GM12878 (cell line): ENCODE measurements around the gene PMAIP1. TPM values are rescaled to one million over a fixed set of nuclear protein-coding genes. Genes with fewer than 3 reads are reported as not detected.
A peak's percentile ranks its signal among the peaks of the same experiment; 100 is the strongest.

Experiments
- ATAC-seq: fragments of 200-7000 bp; cut with Tn5 transposase; 3 replicates; pipeline ENCODE4 v1.9.1; 2020; ENCODE audit warnings: mild to moderate bottlenecking, moderate library complexity
- Bru-seq: library from RNA; stranded (reverse); fragments of 400-500 nt; gene quantifications from one replicate; lab custom pipeline; 2021; lab: Mats Ljungman, UMichigan
- BruChase-seq, 2 experiments: library from RNA; stranded (reverse); fragments of 400-500 nt; gene quantifications; one replicate each; lab custom pipeline; 2021; lab: Mats Ljungman, UMichigan
- BruUV-seq: library from RNA; stranded (reverse); fragments of 400-500 nt; replicated peaks from 2 replicates; lab custom pipeline; 2021; lab: Mats Ljungman, UMichigan
- CTCF ChIA-PET: fragments of 300-600 bp; sonication (Branson Sonifier 250); formaldehyde crosslinking; extraction: SDS; loops from one replicate; lab custom pipeline; 2021; ENCODE audit warnings: inconsistent platforms; lab: Yijun Ruan, JAX
- POLR2A ChIA-PET: fragments of 350-600 bp; formaldehyde crosslinking; extraction: SDS; loops from one replicate; lab custom pipeline; 2021; ENCODE audit warnings: inconsistent platforms; lab: Charles Lee
- RAD21 ChIA-PET: fragments of 300-600 bp; sonication (Branson Sonifier 250); formaldehyde crosslinking; loops from one replicate; lab custom pipeline; 2023; ENCODE audit warnings: antibody characterized with exemption; ENCODE audit not compliant: unreplicated experiment; lab: Charles Lee
- SMC1A ChIA-PET: fragments of 300-600 bp; sonication (Branson Sonifier 250); formaldehyde crosslinking; loops from one replicate; lab custom pipeline; 2023; ENCODE audit not compliant: unreplicated experiment, uncharacterized antibody; lab: Charles Lee
- DNase-seq: peaks from one replicate; pipeline ENCODE4 v3.0.0-alpha.2; 2011; ENCODE audit warnings: low read depth, low spot score
- FAIRE-seq: peaks from 3 replicates; lab custom pipeline; 2011; peaks lifted over from hg19 to GRCh38; lab: Jason Lieb, UNC
- H2AFZ ChIP-seq: 2 replicates; pipeline ENCODE4 v1.6.0; 2011; ENCODE audit warnings: low read depth, low read length, control low read depth; ENCODE audit not compliant: control insufficient read depth
- H3K27ac ChIP-seq: 2 replicates; pipeline ENCODE4 v1.5.1; 2011; ENCODE audit warnings: control low read depth; ENCODE audit not compliant: control insufficient read depth, insufficient read depth
- H3K27me3 ChIP-seq, 2 experiments: replicated peaks in 1 of 2; 2 replicates each; pipeline versions ENCODE4 v1.6.0 to v1.6.1; 2011; ENCODE audit warnings: low read length in 1 of 2; ENCODE audit not compliant: control insufficient read depth in 2 of 2, insufficient read depth in 2 of 2
- H3K36me3 ChIP-seq, 2 experiments: 2 replicates each; pipeline ENCODE4 v1.5.1; 2011; ENCODE audit warnings: low read length in 1 of 2; ENCODE audit not compliant: control insufficient read depth in 2 of 2, insufficient read depth in 2 of 2
- H3K4me1 ChIP-seq: 2 replicates; pipeline ENCODE4 v1.6.1; 2011; ENCODE audit warnings: mild to moderate bottlenecking, low read length, moderate library complexity, mixed read lengths; ENCODE audit not compliant: control insufficient read depth, insufficient read depth
- H3K4me2 ChIP-seq: 2 replicates; pipeline ENCODE4 v1.6.0; 2011; ENCODE audit warnings: control low read depth; ENCODE audit not compliant: control insufficient read depth, insufficient read depth
- H3K4me3 ChIP-seq: fragments of 200-600 bp; sonication (generic); 2 replicates; pipeline ENCODE4 v1.5.1; 2016
- H3K79me2 ChIP-seq: 2 replicates; pipeline ENCODE4 v1.6.0; 2011; ENCODE audit warnings: low read length; ENCODE audit not compliant: control insufficient read depth, insufficient read depth
- H3K9ac ChIP-seq: 2 replicates; pipeline ENCODE4 v1.8.0; 2011; ENCODE audit warnings: low read length, control low read depth, mixed read lengths; ENCODE audit not compliant: control insufficient read depth, insufficient read depth
- H3K9me3 ChIP-seq: replicated peaks from 3 replicates; pipeline ENCODE4 v1.5.1; 2011; ENCODE audit warnings: mild to moderate bottlenecking, low read length; ENCODE audit not compliant: control insufficient read depth, insufficient read depth
- H4K20me1 ChIP-seq: 2 replicates; pipeline ENCODE4 v1.6.0; 2011; ENCODE audit not compliant: control insufficient read depth, insufficient read depth
- ASH2L ChIP-seq: fragments of 300-600, 200-600 bp; sonication (generic); IDR thresholded peaks from 2 replicates; pipeline ENCODE4 v1.6.1; 2017; ENCODE audit warnings: low read depth, mild to moderate bottlenecking, borderline replicate concordance
- BCL11A ChIP-seq: IDR thresholded peaks from 2 replicates; pipeline ENCODE4 v1.6.1; 2011; ENCODE audit warnings: low read depth, low read length
- CBFB ChIP-seq: IDR thresholded peaks from 2 replicates; pipeline ENCODE4 v1.6.1; 2016; ENCODE audit warnings: antibody characterized with exemption, low read depth
- CHD1 ChIP-seq: IDR thresholded peaks from 2 replicates; pipeline ENCODE4 v1.6.1; 2012; ENCODE audit warnings: low read depth, low read length, improper control_type of control experiment
- ESRRA ChIP-seq: IDR thresholded peaks from 2 replicates; pipeline ENCODE4 v1.6.1; 2012; ENCODE audit warnings: mild to moderate bottlenecking, low read length, improper control_type of control experiment
- FOS ChIP-seq: IDR thresholded peaks from 3 replicates; pipeline ENCODE4 v1.6.1; 2011; ENCODE audit warnings: borderline replicate concordance; ENCODE audit not compliant: insufficient read length; ENCODE audit errors: extremely low read depth
- FOXM1 ChIP-seq: IDR thresholded peaks from 2 replicates; pipeline ENCODE4 v1.6.1; 2012; ENCODE audit warnings: low read depth, mild to moderate bottlenecking, inconsistent platforms, low read length, moderate library complexity
- HCFC1 ChIP-seq: fragments of 150-350 bp; IDR thresholded peaks from 2 replicates; pipeline ENCODE4 v1.6.1; 2014; ENCODE audit warnings: low read length
- IKZF1 ChIP-seq: fragments of 450-650 bp; conservative IDR thresholded peaks from 2 replicates; pipeline ENCODE4 v1.6.1; 2017; ENCODE audit warnings: antibody characterized with exemption, mild to moderate bottlenecking
- LARP7 ChIP-seq: fragments of 450-650 bp; IDR thresholded peaks from 2 replicates; pipeline ENCODE4 v1.6.1; 2017; ENCODE audit warnings: mild to moderate bottlenecking
- MEF2A ChIP-seq: IDR thresholded peaks from 2 replicates; pipeline ENCODE4 v1.6.1; 2011; ENCODE audit warnings: low read depth, mild to moderate bottlenecking, low read length, moderate library complexity; ENCODE audit not compliant: insufficient read depth
- NR2C1 ChIP-seq: fragments of 450-650 bp; IDR thresholded peaks from 2 replicates; pipeline ENCODE4 v1.6.1; 2017; ENCODE audit warnings: antibody characterized with exemption, mild to moderate bottlenecking, moderate library complexity
- NR2F1 ChIP-seq: fragments of 450-650 bp; conservative IDR thresholded peaks from 2 replicates; pipeline ENCODE4 v1.6.1; 2017; ENCODE audit warnings: mild to moderate bottlenecking
- PAX5 ChIP-seq: IDR thresholded peaks from 2 replicates; pipeline ENCODE4 v1.6.1; 2011; ENCODE audit warnings: low read depth, low read length, borderline replicate concordance
- RBBP5 ChIP-seq: fragments of 200-600 bp; sonication (generic); conservative IDR thresholded peaks from 2 replicates; pipeline ENCODE4 v1.6.1; 2016
- RUNX3 ChIP-seq: IDR thresholded peaks from 2 replicates; pipeline ENCODE4 v1.6.1; 2012; ENCODE audit warnings: low read length, inconsistent platforms
- SREBF2 ChIP-seq: IDR thresholded peaks from 2 replicates; pipeline ENCODE4 v1.6.1; 2012; ENCODE audit warnings: mild to moderate bottlenecking, low read length
- STAT1 ChIP-seq: fragments of 450-650 bp; conservative IDR thresholded peaks from 2 replicates; pipeline ENCODE4 v1.6.1; 2014; ENCODE audit warnings: antibody characterized with exemption, mild to moderate bottlenecking
- TBL1XR1 ChIP-seq: IDR thresholded peaks from 2 replicates; pipeline ENCODE4 v1.6.1; 2012; ENCODE audit warnings: low read depth, low read length, improper control_type of control experiment
- TCF7 ChIP-seq: IDR thresholded peaks from 2 replicates; pipeline ENCODE4 v1.6.1; 2014; ENCODE audit warnings: antibody characterized with exemption, borderline replicate concordance
- ZNF217 ChIP-seq: fragments of 450-650 bp; IDR thresholded peaks from 2 replicates; pipeline ENCODE4 v1.6.1; 2017; ENCODE audit warnings: antibody characterized with exemption, mild to moderate bottlenecking
- ZSCAN29 ChIP-seq: fragments of 450-650 bp; IDR thresholded peaks from 2 replicates; pipeline ENCODE4 v1.6.1; 2017; ENCODE audit warnings: mild to moderate bottlenecking, moderate library complexity
- WGBS: methylation state at CpG from one replicate; pipeline ENCODE4 v1.1.6; 2016; ENCODE audit warnings: low lambda C conversion rate; ENCODE audit not compliant: insufficient replicate concordance, insufficient coverage; ENCODE audit errors: missing lambda C conversion rate; 5-methylcytosine and 5-hydroxymethylcytosine counted together
- in situ Hi-C: fragments of 300-500 bp; cut with MboI; formaldehyde crosslinking; loops from 9 replicates; pipeline ENCODE4 v1.14.3; 2018; ENCODE audit warnings: mixed read lengths
- intact Hi-C: fragments of 100-400 bp; cut with micrococcal nuclease; formaldehyde crosslinking; loops from one replicate; pipeline ENCODE4 v1.14.2; 2022; ENCODE audit not compliant: unreplicated experiment
- long read RNA-seq, 2 experiments: library from polyadenylated mRNA; unstranded; transcript quantifications; one replicate each; pipeline ENCODE4 v2.0.0, GENCODE V29; 2019 to 2020
- polyA minus RNA-seq, 3 experiments: library from RNA; depleted of rRNA, polyadenylated mRNA; stranded (reverse); fragments of >200 nt; gene quantifications; 2 replicates each; pipeline ENCODE4 v1.2.3, GENCODE V29; 2011
- polyA plus RNA-seq, 11 experiments: library from polyadenylated mRNA; depleted of rRNA in 4 of 11; unstranded in 6 of 11; stranded (reverse) in 5 of 11; fragments of >200 nt; fragmentation: Nextera tagmentation in 4 of 11; fragmentation: Illumina TruSeq in 1 of 11; extraction: Ambion mirVana in 4 of 11; extraction: Trizol in 1 of 11; gene quantifications; 1 replicate in 1 of 11; 2 replicates in 10 of 11; pipeline versions ENCODE4 v1.2.1 to v1.2.3, GENCODE V29; 2011 to 2016; ENCODE audit warnings: inconsistent platforms in 2 of 11, missing spikeins in 2 of 11, low read depth in 1 of 11
- total RNA-seq, 4 experiments: library from RNA; depleted of rRNA in 3 of 4; stranded (reverse); fragments of >200 nt in 3 of 4; fragmentation: Illumina TruSeq in 1 of 4; extraction: Trizol in 1 of 4; gene quantifications; 2 replicates each; pipeline versions ENCODE4 v1.2.1 to v1.2.3, GENCODE V29; 2013 to 2021

The PMAIP1 gene
- total RNA-seq (2013; cell fraction: nucleolus; rRNA removed) = 49.7 and 58.0 TPM in 2 replicates
- total RNA-seq (2014; rRNA removed) = 88.2 and 113 TPM in 2 replicates
- 108 and 109 TPM in 2 replicates for total RNA-seq (2014; rRNA removed; fragmentation: Illumina TruSeq; extraction: Trizol)
- 101 and 105 TPM in 2 replicates for total RNA-seq (2021)
- 40.1 TPM for polyA plus RNA-seq (2011; ENCODE audit: low read depth)
- polyA plus RNA-seq (2011; rRNA removed) = 161 and 266 TPM in 2 replicates
- polyA plus RNA-seq (2011; cell fraction: cytosol; rRNA removed) = 68.2 and 86.5 TPM in 2 replicates
- polyA plus RNA-seq (2011; cell fraction: nucleus; rRNA removed) = 65.1 and 71.2 TPM in 2 replicates
- polyA plus RNA-seq (2012) = 81.9 and 103 TPM in 2 replicates
- polyA plus RNA-seq (2014; fragmentation: Illumina TruSeq; extraction: Trizol) = 94.9 and 142 TPM in 2 replicates
- 100 to 1,000 TPM in 1 of 2 experiments, 10 to 100 TPM in 1; 74.0 to 119 TPM for polyA plus RNA-seq (2014; fragmentation: Nextera tagmentation; extraction: Ambion mirVana)
- polyA plus RNA-seq (2014; rRNA removed) = 91.5 and 116 TPM in 2 replicates
- 100 to 1,000 TPM; 209 to 219 TPM for polyA plus RNA-seq (2016; fragmentation: Nextera tagmentation; extraction: Ambion mirVana)
- 52.1 and 54.0 TPM in 2 replicates for polyA minus RNA-seq (2011; rRNA and poly(A)+ RNA removed)
- polyA minus RNA-seq (2011; cell fraction: cytosol; rRNA and poly(A)+ RNA removed) = 37.8 and 44.2 TPM in 2 replicates
- 67.6 and 93.7 TPM in 2 replicates for polyA minus RNA-seq (2011; cell fraction: nucleus; rRNA and poly(A)+ RNA removed)
- Bru-seq, nascent RNA = percentile 100 among the genes with signal in this experiment
- percentile 100 among the genes with signal in this experiment for BruChase-seq, experiment 1, labeled RNA remaining after a 6-hour chase
- BruChase-seq, experiment 2, labeled RNA remaining after a 2-hour chase = percentile 100 among the genes with signal in this experiment
- long read RNA-seq, experiment 1, transcript PMAIP1-202 (2 exons, 1,948 nt) = major isoform, 164 of 175 reads
- long read RNA-seq, experiment 1, partial matches to known transcripts = 1 of 175 reads
- long read RNA-seq, experiment 1, other reads (novel, unspliced or antisense) = 9 of 175 reads
- long read RNA-seq, experiment 2, transcript PMAIP1-202 (2 exons, 1,948 nt) = major isoform, 1,748 of 1,772 reads
- long read RNA-seq, experiment 2, partial matches to known transcripts = 14 of 1,772 reads
- long read RNA-seq, experiment 2, other reads (novel, unspliced or antisense) = 6 of 1,772 reads

GRCh38 chr18:59899298-59900221, at the start of gene PMAIP1:
Gene PMAIP1, plus strand, starts transcription at chr18:59899996. Its CDS starts 182 bp downstream, at chr18:59900178.
- Histone ChIP-seq H3K9ac (peak within 1 kb of the TSS; percentile 98), H4K20me1 (no peaks in the 10 kb centered on the region), H3K4me3 (peak within 1 kb of the TSS; percentile 84), H3K36me3 (peaks cover 0 to 7% of the 10 kb centered on the region in 2 experiments; a peak in 1 of 4 replicates), H3K79me2 (peaks cover 69% of the 10 kb centered on the region), H2AFZ (peak within 1 kb of the TSS; percentile 55), H3K4me2 (peak within 1 kb of the TSS; percentile 78), H3K27ac (peak within 1 kb of the TSS; percentile 95), H3K9me3 (no peaks in the 10 kb centered on the region), H3K4me1 (no peaks in the 10 kb centered on the region; the same call in 1 of the 2 replicates), H3K27me3 (no peaks in the 10 kb centered on the region)
- in situ Hi-C loops = loop anchor here (10.0 to 25.0 kb wide), 4 partner anchors 55 to 1337 kb away; partner anchors contain the start of gene MALT1
- DNase-seq = no peak
- peak; percentile 73 for ATAC-seq
- no peak for FAIRE-seq
- 1% methylated on average over 45 of the region's 73 CpGs for WGBS
- SMC1A ChIA-PET = interaction anchor here (0.7 to 6.2 kb wide), 26 partner anchors 8 to 95 kb away, joined by 3 to 72 read pairs (median 8); no protein-coding TSS in a partner anchor
- RAD21 ChIA-PET = interaction anchor here (0.6 to 4.8 kb wide), 24 partner anchors 9 to 91 kb away, joined by 3 to 85 read pairs (median 6); no protein-coding TSS in a partner anchor
- BruUV-seq = no TSS peak
- CTCF ChIA-PET = interaction anchor here (0.9 to 4.4 kb wide), 19 partner anchors 8 to 96 kb away, joined by 3 to 30 read pairs (median 6); no protein-coding TSS in a partner anchor
- intact Hi-C loops = loop anchor here (1.0 to 10.0 kb wide), 4 partner anchors 14 to 545 kb away; partner anchors contain the start of gene LMAN1
- POLR2A ChIA-PET = interaction anchor here (0.5 to 4.7 kb wide), 20 partner anchors 9 to 137 kb away, joined by 3 to 68 read pairs (median 8); no protein-coding TSS in a partner anchor
- no peak for TF ChIP-seq NR2F1
- 0 out of 2 replicates have a peak, but pooled peaks have one; percentile 46 for TF ChIP-seq TBL1XR1
- peak; percentile 22 for TF ChIP-seq MEF2A
- no peak for TF ChIP-seq NR2C1
- 0 out of 2 replicates have a peak, but pooled peaks have one; percentile 55 for TF ChIP-seq PAX5
- TF ChIP-seq FOXM1 = no peak
- no peak for TF ChIP-seq RUNX3
- TF ChIP-seq LARP7 = peak; percentile 81
- TF ChIP-seq ZNF217 = 0 out of 2 replicates have a peak, but pooled peaks have one; percentile 33
- TF ChIP-seq CBFB = peak; percentile 91
- no peak for TF ChIP-seq ASH2L
- no peak for TF ChIP-seq ESRRA
- TF ChIP-seq HCFC1 = 0 out of 2 replicates have a peak, but pooled peaks have one; percentile 24
- TF ChIP-seq ZSCAN29 = no peak
- no peak for TF ChIP-seq RBBP5
- no peak for TF ChIP-seq STAT1
- no peak for TF ChIP-seq SREBF2
- peak; percentile 97 for TF ChIP-seq IKZF1
- TF ChIP-seq BCL11A = peak; percentile 13; the same call in 1 of the 2 replicates
- no peak for TF ChIP-seq FOS
- TF ChIP-seq TCF7 = no peak
- TF ChIP-seq CHD1 = peak; percentile 60
